Immature natural killer cell (primary cell): ENCODE results near the gene SPINT1. TPM values are rescaled to one million over a fixed set of nuclear protein-coding genes. Genes with fewer than 3 reads are reported as not detected.
A peak's percentile ranks its signal among the peaks of the same experiment; 100 is the strongest.

Source experiments
- DNase-seq, 3 donors: peaks; one replicate each; pipeline ENCODE4 v3.0.0; 2022; ENCODE audit warnings: mixed read lengths in 1 of 3
- H3K27ac Mint-ChIP-seq, 6 donors: one replicate each; pipeline ENCODE4 v1.8.0; 2020; ENCODE audit warnings: mixed read lengths in 6 of 6, mild to moderate bottlenecking in 5 of 6, inconsistent platforms in 4 of 6, moderate library complexity in 3 of 6
- H3K27me3 Mint-ChIP-seq, 3 donors: one replicate each; pipeline ENCODE4 v1.8.0; 2020 to 2021; ENCODE audit warnings: low read depth in 3 of 3, mild to moderate bottlenecking in 3 of 3, mixed read lengths in 3 of 3, moderate library complexity in 3 of 3, inconsistent platforms in 1 of 3
- H3K36me3 Mint-ChIP-seq, 3 donors: one replicate each; pipeline ENCODE4 v1.8.0; 2020; ENCODE audit warnings: mixed read lengths in 3 of 3, inconsistent platforms in 2 of 3, mild to moderate bottlenecking in 2 of 3
- H3K4me1 Mint-ChIP-seq, 2 donors: one replicate each; pipeline ENCODE4 v1.8.0; 2020; ENCODE audit warnings: inconsistent platforms in 2 of 2, mild to moderate bottlenecking in 2 of 2, mixed read lengths in 2 of 2, moderate library complexity in 1 of 2
- H3K4me3 Mint-ChIP-seq, 5 donors: one replicate each; pipeline ENCODE4 v1.8.0; 2020; ENCODE audit warnings: mild to moderate bottlenecking in 5 of 5, mixed read lengths in 5 of 5, inconsistent platforms in 3 of 5, moderate library complexity in 3 of 5
- H3K9me3 Mint-ChIP-seq, 6 donors: one replicate each; pipeline ENCODE4 v1.8.0; 2020; ENCODE audit warnings: mild to moderate bottlenecking in 6 of 6, mixed read lengths in 6 of 6, inconsistent platforms in 4 of 6, moderate library complexity in 3 of 6
- polyA plus RNA-seq, 3 donors: library from polyadenylated mRNA; unstranded; fragments of 300-500 nt; fragmentation: Illumina TruSeq; gene quantifications; one replicate each; pipeline ENCODE4 v1.2.3, GENCODE V29; 2021

The SPINT1 gene
- polyA plus RNA-seq, 3 donors from 2014 or later: 0.48 to 3.9 (median 1.8) TPM

DNA sequence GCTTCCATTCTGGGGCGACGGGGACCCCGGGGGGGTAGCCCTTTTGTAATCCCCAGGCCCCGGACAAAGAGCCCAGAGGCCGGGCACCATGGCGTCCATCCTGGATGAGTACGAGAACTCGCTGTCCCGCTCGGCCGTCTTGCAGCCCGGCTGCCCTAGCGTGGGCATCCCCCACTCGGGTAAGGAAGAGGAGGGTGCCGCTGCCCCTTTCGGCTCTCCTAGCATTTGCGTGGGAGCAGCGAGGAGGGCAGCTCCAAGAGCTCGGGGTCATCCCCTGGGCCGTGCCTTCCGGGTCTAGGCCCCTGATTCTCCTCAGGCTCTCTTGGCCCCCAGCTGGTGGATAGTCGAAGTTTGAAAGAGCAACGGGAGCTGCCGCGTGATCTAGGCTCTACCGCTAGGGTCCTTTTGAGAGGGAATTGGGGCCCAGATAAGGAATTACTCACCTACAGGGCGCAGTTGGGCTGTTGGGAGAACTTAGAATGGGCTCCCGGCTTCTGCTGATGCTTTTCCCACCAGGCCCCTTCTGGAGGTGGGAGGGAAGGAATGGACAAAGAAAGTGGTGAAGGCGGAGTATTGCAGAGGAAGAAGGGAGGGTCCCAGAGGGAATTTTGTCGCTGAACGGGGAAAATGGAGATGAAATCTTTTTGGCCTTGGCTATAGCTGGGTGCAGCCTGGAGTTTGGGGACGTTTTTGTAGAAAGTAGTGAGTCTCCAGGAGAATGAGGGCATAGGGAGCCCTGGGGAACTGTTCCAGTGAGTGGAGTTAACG lies 51.0 kb downstream of the SPINT1 start:
- H3K4me3 Mint-ChIP-seq: peak overlapping the region; percentile 96 to 100 (median 99)

DNA sequence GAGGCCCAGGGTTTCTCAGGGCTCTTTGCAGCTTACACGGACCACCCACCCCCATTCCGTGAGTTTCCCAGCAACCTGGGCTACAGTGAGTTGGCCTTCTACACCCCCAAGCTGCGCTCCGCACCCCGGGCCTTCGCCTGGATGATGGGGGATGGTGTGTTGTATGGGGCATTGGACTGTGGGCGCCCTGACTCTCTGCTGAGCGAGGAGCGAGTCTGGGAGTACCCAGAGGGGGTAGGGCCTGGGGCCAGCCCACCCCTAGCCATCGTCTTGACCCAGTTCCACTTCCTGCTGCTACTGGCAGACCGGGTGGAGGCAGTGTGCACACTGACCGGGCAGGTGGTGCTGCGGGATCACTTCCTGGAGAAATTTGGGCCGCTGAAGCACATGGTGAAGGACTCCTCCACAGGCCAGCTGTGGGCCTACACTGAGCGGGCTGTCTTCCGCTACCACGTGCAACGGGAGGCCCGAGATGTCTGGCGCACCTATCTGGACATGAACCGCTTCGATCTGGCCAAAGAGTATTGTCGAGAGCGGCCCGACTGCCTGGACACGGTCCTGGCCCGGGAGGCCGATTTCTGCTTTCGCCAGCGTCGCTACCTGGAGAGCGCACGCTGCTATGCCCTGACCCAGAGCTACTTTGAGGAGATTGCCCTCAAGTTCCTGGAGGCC lies 55.8 kb downstream of the SPINT1 start:
- no peak overlapping the region for H3K27ac Mint-ChIP-seq
- peaks cover 3 to 6% (median 4%) of the 10 kb centered on the region in 3 donors for H3K27me3 Mint-ChIP-seq
- DNase-seq: no peak
- no peak overlapping the region for H3K4me3 Mint-ChIP-seq
- no peaks in the 10 kb centered on the region for H3K9me3 Mint-ChIP-seq
- peaks cover 5 to 23% (median 6%) of the 10 kb centered on the region in 3 donors for H3K36me3 Mint-ChIP-seq
- peaks cover 43 to 48% of the 10 kb centered on the region in 2 donors for H3K4me1 Mint-ChIP-seq

More for the DNA sequence above, 51.0 kb downstream of the SPINT1 start:
- peak; percentile 64 to 65 (median 64) for DNase-seq
- peaks cover 0 to 7% (median 6%) of the 10 kb centered on the region in 3 donors for H3K36me3 Mint-ChIP-seq
- no peaks in the 10 kb centered on the region for H3K9me3 Mint-ChIP-seq
- peaks cover 4 to 14% (median 10%) of the 10 kb centered on the region in 3 donors for H3K27me3 Mint-ChIP-seq
- peak overlapping the region; percentile 96 to 100 (median 98) for H3K27ac Mint-ChIP-seq
- peaks cover 45 to 53% of the 10 kb centered on the region in 2 donors for H3K4me1 Mint-ChIP-seq

DNA sequence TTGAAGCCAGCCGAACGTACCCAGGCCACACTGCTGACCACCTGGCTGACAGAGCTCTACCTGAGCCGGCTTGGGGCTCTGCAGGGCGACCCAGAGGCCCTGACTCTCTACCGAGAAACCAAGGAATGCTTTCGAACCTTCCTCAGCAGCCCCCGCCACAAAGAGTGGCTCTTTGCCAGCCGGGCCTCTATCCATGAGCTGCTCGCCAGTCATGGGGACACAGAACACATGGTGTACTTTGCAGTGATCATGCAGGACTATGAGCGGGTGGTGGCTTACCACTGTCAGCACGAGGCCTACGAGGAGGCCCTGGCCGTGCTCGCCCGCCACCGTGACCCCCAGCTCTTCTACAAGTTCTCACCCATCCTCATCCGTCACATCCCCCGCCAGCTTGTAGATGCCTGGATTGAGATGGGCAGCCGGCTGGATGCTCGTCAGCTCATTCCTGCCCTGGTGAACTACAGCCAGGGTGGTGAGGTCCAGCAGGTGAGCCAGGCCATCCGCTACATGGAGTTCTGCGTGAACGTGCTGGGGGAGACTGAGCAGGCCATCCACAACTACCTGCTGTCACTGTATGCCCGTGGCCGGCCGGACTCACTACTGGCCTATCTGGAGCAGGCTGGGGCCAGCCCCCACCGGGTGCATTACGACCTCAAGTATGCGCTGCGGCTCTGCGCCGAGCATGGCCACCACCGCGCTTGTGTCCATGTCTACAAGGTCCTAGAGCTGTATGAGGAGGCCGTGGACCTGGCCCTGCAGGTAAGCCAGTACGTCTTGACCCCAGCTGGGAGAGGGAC lies 56.6 kb downstream of the SPINT1 start:
- H3K9me3 Mint-ChIP-seq: no peaks in the 10 kb centered on the region
- H3K4me3 Mint-ChIP-seq: no peak overlapping the region
- no peak for DNase-seq
- peaks cover 35 to 40% of the 10 kb centered on the region in 2 donors for H3K4me1 Mint-ChIP-seq
- peaks cover 3 to 5% (median 4%) of the 10 kb centered on the region in 3 donors for H3K27me3 Mint-ChIP-seq
- H3K27ac Mint-ChIP-seq: peak overlapping the region in 1 of 6 donors; percentile 34
- H3K36me3 Mint-ChIP-seq: peaks cover 5 to 23% (median 6%) of the 10 kb centered on the region in 3 donors

DNA sequence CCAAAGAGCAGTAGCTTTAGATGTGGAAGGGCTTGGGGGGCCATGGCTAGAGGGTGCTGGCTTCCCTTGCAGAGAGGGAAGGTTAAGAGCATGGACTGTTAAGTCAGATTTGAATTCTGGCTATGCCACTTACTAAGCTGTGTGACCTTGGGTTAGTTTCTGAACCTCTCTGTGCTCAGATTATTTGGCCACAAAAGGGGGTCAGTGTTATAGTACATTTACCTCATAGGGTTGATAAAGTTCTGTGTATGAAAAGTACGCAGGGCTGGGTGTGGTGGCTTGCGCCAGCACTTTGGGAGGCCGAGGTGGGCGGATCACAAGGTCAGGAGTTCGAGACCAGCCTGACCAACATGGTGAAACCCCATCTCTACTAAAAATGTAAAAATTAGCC lies 57.2 kb downstream of the SPINT1 start:
- Mint-ChIP-seq H3K4me1 (peaks cover 30 to 34% of the 10 kb centered on the region in 2 donors), H3K4me3 (no peak overlapping the region), H3K27me3 (peaks cover 3 to 5% (median 3%) of the 10 kb centered on the region in 3 donors), H3K9me3 (no peaks in the 10 kb centered on the region), H3K27ac (no peak overlapping the region), H3K36me3 (peaks cover 5 to 23% (median 6%) of the 10 kb centered on the region in 3 donors)
- no peak for DNase-seq

DNA sequence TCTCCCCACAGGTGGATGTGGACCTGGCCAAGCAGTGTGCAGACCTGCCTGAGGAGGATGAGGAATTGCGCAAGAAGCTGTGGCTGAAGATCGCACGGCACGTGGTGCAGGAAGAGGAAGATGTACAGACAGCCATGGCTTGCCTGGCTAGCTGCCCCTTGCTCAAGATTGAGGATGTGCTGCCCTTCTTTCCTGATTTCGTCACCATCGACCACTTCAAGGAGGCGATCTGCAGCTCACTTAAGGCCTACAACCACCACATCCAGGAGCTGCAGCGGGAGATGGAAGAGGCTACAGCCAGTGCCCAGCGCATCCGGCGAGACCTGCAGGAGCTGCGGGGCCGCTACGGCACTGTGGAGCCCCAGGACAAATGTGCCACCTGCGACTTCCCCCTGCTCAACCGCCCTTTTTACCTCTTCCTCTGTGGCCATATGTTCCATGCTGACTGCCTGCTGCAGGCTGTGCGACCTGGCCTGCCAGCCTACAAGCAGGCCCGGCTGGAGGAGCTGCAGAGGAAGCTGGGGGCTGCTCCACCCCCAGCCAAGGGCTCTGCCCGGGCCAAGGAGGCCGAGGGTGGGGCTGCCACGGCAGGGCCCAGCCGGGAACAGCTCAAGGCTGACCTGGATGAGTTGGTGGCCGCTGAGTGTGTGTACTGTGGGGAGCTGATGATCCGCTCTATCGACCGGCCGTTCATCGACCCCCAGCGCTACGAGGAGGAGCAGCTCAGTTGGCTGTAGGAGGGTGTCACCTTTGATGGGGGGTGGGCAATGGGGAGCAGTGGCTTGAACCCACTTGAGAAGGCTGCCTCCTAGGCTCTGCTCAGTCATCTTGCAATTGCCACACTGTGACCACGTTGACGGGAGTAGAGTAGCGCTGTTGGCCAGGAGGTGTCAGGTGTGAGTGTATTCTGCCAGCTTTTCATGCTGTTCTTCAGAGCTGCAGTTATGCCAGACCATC lies 59.0 kb downstream of the SPINT1 start:
- peak overlapping the region in 4 of 6 donors; percentile 16 to 87 (median 56) for H3K27ac Mint-ChIP-seq
- peaks cover 31 to 32% of the 10 kb centered on the region in 2 donors for H3K4me1 Mint-ChIP-seq
- peaks cover 1 to 7% (median 6%) of the 10 kb centered on the region in 3 donors for H3K27me3 Mint-ChIP-seq
- H3K36me3 Mint-ChIP-seq: peaks cover 0 to 23% (median 5%) of the 10 kb centered on the region in 3 donors
- DNase-seq: no peak
- H3K9me3 Mint-ChIP-seq: no peaks in the 10 kb centered on the region
- no peak overlapping the region for H3K4me3 Mint-ChIP-seq

DNA sequence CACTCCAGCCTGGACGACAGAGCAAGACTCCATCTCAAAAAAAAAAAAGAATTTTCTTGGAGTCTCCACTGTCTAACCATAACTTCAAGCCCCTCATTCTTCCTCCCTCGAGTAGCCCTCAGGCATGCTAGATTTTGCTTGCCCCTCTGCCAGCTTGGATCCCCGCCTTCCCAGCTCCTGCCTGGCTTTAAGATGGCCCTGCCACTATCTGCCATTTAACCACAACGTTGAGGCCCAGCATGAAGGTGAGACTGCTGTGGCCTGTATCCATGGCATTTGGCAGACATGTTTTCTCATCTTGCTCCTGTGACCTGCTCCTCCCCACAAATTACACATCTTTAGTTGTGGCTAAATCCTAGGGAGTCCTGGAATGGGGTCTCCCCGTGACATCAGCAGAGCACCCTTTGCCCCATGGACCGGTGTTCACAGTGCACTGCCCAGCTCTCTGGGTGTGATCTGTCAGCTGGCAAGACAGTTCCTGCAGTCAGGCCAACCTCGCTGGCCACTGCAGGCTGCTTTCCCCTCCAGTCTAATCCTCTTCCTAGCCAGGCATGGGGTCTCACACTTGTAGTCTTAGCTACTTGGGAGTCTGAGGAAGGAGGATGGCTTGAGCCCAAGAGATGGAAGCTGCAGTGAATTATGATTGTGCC lies 60.8 kb downstream of the SPINT1 start:
- Mint-ChIP-seq H3K36me3 (peaks cover 0 to 18% (median 5%) of the 10 kb centered on the region in 3 donors), H3K4me1 (peaks cover 27 to 28% of the 10 kb centered on the region in 2 donors)
- DNase-seq: no peak

DNA sequence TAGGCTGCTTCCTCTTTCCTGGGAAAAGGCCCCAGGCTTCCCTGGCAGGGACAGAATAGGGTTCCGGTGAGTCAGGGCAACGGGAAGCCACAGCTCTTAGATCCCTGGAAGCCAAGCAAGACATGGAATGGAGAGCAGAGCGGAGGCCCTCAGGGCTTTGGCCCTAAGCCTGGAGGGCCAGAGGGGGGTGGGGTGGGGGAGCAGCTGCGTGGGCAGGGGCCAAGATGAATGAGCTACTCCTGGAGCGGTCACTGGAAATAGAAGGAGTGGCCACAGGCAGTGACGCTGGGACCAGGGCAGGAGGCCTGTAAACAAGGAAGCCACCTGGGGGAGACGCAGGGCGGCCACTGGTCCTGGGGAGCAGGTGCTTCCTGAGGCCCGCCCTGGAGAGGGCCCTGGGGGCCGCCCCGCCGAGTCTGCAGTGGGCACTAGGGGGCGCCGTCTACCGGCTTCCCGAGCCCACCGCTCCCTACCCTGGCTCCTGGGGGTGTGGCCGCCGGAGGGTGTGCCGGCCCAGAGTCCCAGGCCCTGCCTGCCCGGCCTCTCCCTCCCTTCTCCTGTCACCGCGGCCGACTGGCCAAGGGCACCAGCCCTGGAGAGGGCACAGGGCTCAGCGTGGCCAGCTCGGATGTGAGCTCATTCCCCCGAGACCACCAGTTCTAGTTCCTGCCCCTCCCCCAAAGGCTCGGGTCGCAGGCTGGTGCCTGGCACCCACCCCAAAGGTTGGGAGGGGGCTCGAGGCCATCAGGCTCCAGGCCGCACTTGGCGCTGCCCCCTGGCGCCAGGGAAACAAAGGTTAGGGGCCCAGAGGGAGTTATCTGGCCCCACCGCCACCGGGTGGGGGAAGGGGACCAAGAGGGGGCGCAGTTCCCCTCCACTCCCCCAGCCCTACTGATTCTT lies 62.5 kb downstream of the SPINT1 start:
- H3K4me1 Mint-ChIP-seq: peaks cover 21 to 23% of the 10 kb centered on the region in 2 donors
- H3K27me3 Mint-ChIP-seq: peaks cover 1 to 7% (median 6%) of the 10 kb centered on the region in 3 donors
- peak overlapping the region; percentile 76 to 85 (median 82) for H3K4me3 Mint-ChIP-seq
- H3K36me3 Mint-ChIP-seq: peaks cover 0 to 6% (median 5%) of the 10 kb centered on the region in 3 donors
- peak overlapping the region in 3 of 6 donors; percentile 17 to 77 (median 48) for H3K27ac Mint-ChIP-seq
- H3K9me3 Mint-ChIP-seq: no peaks in the 10 kb centered on the region
- peak; percentile 58 to 61 (median 59) for DNase-seq

More for the DNA sequence above, 60.8 kb downstream of the SPINT1 start:
- Mint-ChIP-seq H3K4me3 (no peak overlapping the region), H3K27ac (peak overlapping the region in 1 of 6 donors; percentile 53), H3K27me3 (peaks cover 1 to 7% (median 6%) of the 10 kb centered on the region in 3 donors), H3K9me3 (no peaks in the 10 kb centered on the region)

DNA sequence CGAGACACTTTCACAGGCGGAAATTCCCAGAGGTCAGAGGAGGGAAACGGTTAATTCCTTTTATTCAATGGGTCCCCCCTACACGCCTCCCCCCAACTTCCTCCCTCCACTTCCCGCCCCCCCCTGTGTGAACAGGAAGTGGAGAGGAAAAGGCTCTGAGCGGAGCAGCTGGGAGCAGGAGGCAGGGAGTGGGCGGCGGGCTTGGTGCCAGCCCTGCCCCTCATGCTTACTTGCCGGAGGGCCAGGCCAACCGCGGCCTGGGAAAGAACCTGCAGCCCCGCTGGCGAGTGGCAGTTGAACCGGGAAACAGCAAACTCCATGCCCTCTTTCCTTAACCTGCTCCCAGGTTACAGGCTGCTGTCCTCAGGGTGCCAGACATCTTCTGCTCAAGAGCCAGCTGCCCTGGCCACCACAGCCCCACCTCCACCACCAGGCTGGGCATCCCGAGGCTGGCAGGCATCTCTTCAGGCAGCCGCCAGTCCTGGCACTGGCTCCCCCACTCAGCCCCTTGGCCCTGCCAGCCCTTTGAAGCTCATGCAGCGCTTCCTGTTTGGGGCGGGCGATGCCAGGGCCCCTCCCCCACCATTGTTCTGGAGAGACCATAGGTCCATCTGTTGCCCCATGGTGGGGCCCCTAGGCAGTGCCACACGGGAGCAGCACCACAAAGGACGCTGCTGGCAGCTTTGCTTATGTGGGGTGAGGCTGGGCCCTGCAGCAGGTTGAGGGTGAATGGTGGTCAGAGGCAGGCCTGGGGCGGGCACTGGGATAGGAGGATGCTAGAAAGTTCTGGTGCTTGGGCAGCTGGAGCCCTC lies 63.3 kb downstream of the SPINT1 start:
- peaks cover 21 to 23% of the 10 kb centered on the region in 2 donors for H3K4me1 Mint-ChIP-seq
- no peaks in the 10 kb centered on the region for H3K9me3 Mint-ChIP-seq
- H3K27ac Mint-ChIP-seq: peak overlapping the region; percentile 16 to 80 (median 76)
- H3K27me3 Mint-ChIP-seq: peaks cover 1 to 7% (median 6%) of the 10 kb centered on the region in 3 donors
- H3K4me3 Mint-ChIP-seq: peak overlapping the region; percentile 76 to 85 (median 82)
- H3K36me3 Mint-ChIP-seq: peaks cover 0 to 6% (median 5%) of the 10 kb centered on the region in 3 donors
- peak in 2 of 3 donors; percentile 42 to 61 for DNase-seq
